NT2/D1 (cell line): ENCODE data around the gene TOLLIP.

Experiments used
- DNase-seq: peaks from one replicate; pipeline ENCODE4 v3.0.0-alpha.2; 2011; ENCODE audit warnings: low read depth, low spot score
- H3K27me3 ChIP-seq: 2 replicates; pipeline ENCODE4 v1.6.0; 2011; ENCODE audit warnings: mild to moderate bottlenecking; ENCODE audit not compliant: insufficient read length, insufficient read depth
- H3K36me3 ChIP-seq: 2 replicates; pipeline ENCODE4 v1.6.1; 2011; ENCODE audit warnings: mild to moderate bottlenecking, low read length, mixed read lengths; ENCODE audit not compliant: insufficient read depth, insufficient read length
- H3K4me1 ChIP-seq: 2 replicates; pipeline ENCODE4 v1.5.1; 2011; ENCODE audit not compliant: insufficient read depth, insufficient read length
- H3K4me3 ChIP-seq: 2 replicates; pipeline ENCODE4 v1.5.1; 2011; ENCODE audit warnings: low read depth; ENCODE audit not compliant: insufficient read length
- H3K9ac ChIP-seq: 2 replicates; pipeline ENCODE4 v1.6.0; 2011; ENCODE audit warnings: low read depth; ENCODE audit not compliant: insufficient read length
- H3K9me3 ChIP-seq: 2 replicates; pipeline ENCODE4 v1.5.1; 2011; ENCODE audit warnings: mild to moderate bottlenecking, low read length; ENCODE audit not compliant: insufficient read depth
- SUZ12 ChIP-seq: IDR thresholded peaks from 2 replicates; pipeline ENCODE4 v1.6.1; 2011; ENCODE audit not compliant: insufficient read length, insufficient read depth; ENCODE audit errors: extremely low read depth
- YY1 ChIP-seq: IDR thresholded peaks from 2 replicates; pipeline ENCODE4 v1.6.1; 2011; ENCODE audit not compliant: insufficient read length, insufficient read depth
- ZNF274 ChIP-seq: IDR thresholded peaks from 2 replicates; pipeline ENCODE4 v1.6.1; 2011; ENCODE audit warnings: mild to moderate bottlenecking, low read depth, low read length

The TOLLIP gene

DNA sequence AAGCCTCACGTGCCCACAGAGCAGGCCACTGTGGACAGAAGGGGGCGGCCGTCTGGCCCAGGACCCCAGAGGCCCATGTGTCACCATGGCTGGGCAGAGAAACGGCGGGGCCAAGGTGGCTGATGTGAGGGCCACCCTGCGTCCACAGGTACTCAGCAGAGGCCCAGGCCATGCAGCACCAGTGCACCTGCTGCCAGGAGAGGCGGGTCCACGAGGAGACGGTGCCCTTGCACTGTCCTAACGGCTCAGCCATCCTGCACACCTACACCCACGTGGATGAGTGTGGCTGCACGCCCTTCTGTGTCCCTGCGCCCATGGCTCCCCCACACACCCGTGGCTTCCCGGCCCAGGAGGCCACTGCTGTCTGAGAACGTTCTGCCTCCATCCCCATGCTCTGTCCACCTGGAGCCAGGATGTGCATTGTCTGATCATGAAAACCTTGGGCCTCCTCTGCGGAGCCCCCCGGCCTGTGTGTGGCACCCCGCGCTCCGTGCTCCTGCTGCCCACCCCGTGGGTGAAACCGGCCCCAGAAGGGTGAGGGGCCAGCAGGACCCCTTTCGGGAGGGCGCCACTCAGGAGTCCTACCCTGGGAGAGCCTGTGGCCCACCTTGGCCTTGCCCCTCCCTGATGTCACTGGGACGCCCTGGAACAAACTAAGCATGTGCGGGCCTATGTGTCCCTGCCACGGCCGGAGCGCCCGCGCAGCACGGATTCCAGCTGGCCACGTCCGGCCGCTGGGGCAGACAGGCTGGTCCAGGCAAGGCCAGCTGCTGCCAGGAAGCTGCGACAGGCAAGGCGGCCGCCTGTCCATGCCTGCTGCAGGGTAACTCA is 48.0 kb downstream of the TOLLIP start:
- no peaks in the 10 kb centered on the region for H3K27me3 ChIP-seq
- peak overlapping the region; percentile 79 for H3K9ac ChIP-seq
- no peak for DNase-seq
- no peaks in the 10 kb centered on the region for H3K36me3 ChIP-seq
- peaks cover 28% of the 10 kb centered on the region for H3K4me1 ChIP-seq
- TF ChIP-seq YY1 (no peak), ZNF274 (no peak), SUZ12 (no peak)
- H3K4me3 ChIP-seq: peak overlapping the region; percentile 74
- H3K9me3 ChIP-seq: peaks cover 20% of the 10 kb centered on the region

DNA sequence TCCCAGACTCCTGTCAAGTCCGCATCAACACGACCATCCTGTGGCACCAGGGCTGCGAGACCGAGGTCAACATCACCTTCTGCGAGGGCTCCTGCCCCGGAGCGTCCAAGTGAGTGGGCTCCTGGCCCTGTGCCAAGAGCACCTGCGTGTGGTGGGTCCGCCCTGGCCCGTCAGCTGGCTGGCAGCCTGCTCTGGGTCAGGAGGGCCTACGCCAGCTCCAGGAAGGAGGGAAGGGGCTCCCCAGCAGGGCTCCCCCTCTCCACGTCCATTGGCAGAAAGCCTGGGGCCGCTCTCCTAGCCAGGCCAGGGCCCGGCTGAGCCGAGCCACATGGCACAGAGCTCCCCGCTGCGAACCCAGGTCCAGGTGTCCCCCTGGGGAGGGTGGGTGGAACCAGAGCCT is 48.8 kb downstream of the TOLLIP start:
- Histone ChIP-seq H3K4me1 (peaks cover 31% of the 10 kb centered on the region), H3K9me3 (peaks cover 11% of the 10 kb centered on the region), H3K36me3 (no peaks in the 10 kb centered on the region), H3K9ac (peak overlapping the region; percentile 16), H3K27me3 (no peaks in the 10 kb centered on the region), H3K4me3 (no peak overlapping the region)
- TF ChIP-seq YY1 (no peak), SUZ12 (no peak), ZNF274 (no peak)
- no peak for DNase-seq

DNA sequence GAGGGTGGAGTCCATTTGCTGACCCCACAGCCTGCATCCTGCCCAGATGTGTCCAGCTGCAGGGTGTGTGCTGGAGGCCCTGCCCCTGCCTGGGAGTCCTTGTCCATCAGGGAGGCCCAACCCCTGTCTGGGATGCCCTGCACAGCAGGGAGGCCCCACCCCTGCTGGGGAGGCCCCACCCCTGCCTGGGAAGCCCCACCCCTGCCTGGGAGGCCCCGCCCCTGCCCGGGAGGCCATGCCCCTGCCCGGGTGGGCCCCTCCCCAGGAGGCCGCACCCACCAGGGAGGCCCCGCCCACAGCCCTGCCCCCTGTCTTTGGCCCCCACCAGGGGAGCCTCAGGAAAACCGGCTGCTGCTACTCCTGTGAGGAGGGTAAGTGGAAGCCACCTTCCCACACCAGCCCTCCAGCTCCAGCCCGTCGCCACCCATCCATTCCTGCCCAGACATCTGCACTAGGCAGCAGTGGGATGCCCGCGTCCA is 49.4 kb downstream of the TOLLIP start:
- Histone ChIP-seq H3K27me3 (no peaks in the 10 kb centered on the region), H3K9ac (peak overlapping the region; percentile 16), H3K9me3 (peaks cover 6% of the 10 kb centered on the region), H3K36me3 (no peaks in the 10 kb centered on the region), H3K4me1 (peaks cover 31% of the 10 kb centered on the region), H3K4me3 (no peak overlapping the region)
- no peak for DNase-seq
- TF ChIP-seq ZNF274: no peak
- TF ChIP-seq YY1: no peak
- TF ChIP-seq SUZ12: no peak

DNA sequence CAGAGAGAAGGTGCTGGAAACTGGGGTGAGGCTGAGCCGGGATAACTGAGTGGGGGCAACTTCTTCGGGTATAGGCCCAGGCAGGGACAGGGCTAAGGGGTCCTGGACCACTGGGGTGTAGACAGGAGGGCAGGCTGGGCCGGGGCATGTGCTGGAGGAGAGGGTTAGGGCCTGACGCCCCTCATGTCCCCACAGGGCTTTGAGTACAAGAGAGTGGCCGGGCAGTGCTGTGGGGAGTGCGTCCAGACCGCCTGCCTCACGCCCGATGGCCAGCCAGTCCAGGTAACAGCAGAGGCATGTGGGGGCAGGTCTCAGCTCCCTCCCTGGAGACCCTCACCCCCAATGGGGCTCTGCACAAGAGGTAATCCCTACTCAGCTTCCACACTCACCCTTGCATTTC is 49.9 kb downstream of the TOLLIP start:
- Histone ChIP-seq H3K9me3 (0 out of 2 replicates have a peak, but pooled peaks cover under 1% of the 10 kb centered on the region), H3K4me1 (peaks cover 31% of the 10 kb centered on the region), H3K27me3 (no peaks in the 10 kb centered on the region), H3K36me3 (no peaks in the 10 kb centered on the region), H3K4me3 (no peak overlapping the region), H3K9ac (no peak overlapping the region)
- TF ChIP-seq ZNF274 (no peak), SUZ12 (no peak), YY1 (no peak)
- no peak for DNase-seq

DNA sequence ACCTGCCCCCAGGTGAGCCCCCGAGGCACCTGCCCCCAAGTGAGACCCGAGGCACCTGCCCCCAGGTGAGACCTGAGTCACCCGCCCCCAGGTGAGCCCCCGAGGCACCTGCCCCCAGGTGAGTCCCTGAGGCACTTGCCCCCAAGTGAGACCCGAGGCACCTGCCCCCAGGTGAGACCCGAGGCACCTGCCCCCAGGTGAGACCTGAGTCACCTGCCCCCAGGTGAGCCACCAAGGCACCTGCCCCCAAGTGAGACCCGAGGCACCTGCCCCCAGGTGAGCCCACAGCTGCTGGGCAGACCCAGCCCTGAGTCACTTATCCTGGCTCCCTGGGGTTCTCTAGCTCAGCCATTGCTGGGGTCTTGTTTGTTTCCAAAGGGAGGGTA is 50.4 kb downstream of the TOLLIP start:
- TF ChIP-seq ZNF274 (no peak), YY1 (no peak), SUZ12 (no peak)
- Histone ChIP-seq H3K4me1 (peaks cover 31% of the 10 kb centered on the region), H3K4me3 (no peak overlapping the region), H3K27me3 (no peaks in the 10 kb centered on the region), H3K9ac (no peak overlapping the region), H3K9me3 (no peaks in the 10 kb centered on the region), H3K36me3 (no peaks in the 10 kb centered on the region)
- DNase-seq: no peak

DNA sequence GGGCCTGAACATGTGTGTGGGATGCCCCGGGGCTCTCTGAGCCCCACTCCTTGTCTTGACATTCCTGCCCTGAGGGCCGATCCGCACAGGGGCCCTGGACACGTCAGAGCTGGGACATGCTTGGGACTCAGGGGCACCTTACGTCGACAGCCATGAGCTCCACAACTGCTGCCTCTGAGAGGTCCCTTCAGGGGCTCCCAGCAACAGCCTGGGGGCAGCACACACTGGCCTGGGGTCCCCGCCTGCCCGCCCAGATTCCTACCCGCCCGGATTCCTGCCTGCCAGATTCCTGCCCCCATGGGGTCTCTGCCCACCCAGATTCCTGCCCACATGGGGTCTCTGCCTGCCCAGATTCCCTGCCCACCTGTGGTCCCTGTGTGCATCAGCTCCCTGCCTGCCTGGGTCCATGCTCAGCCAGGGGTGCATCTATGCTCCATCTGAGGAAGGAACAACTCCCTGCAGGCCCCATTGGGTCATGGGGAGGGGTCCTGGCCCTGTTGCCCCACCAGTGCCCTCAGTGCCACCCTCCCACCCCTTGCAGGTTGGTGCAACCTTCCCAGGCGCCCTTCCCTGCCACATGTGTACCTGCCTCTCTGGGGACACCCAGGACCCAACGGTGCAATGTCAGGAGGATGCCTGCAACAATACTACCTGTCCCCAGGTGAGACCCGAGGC is 50.9 kb downstream of the TOLLIP start:
- Histone ChIP-seq H3K4me3 (no peak overlapping the region), H3K36me3 (no peaks in the 10 kb centered on the region), H3K27me3 (no peaks in the 10 kb centered on the region), H3K4me1 (peaks cover 31% of the 10 kb centered on the region), H3K9ac (peak overlapping the region; percentile 21), H3K9me3 (no peaks in the 10 kb centered on the region)
- no peak for DNase-seq
- TF ChIP-seq YY1: no peak
- no peak for TF ChIP-seq ZNF274

DNA sequence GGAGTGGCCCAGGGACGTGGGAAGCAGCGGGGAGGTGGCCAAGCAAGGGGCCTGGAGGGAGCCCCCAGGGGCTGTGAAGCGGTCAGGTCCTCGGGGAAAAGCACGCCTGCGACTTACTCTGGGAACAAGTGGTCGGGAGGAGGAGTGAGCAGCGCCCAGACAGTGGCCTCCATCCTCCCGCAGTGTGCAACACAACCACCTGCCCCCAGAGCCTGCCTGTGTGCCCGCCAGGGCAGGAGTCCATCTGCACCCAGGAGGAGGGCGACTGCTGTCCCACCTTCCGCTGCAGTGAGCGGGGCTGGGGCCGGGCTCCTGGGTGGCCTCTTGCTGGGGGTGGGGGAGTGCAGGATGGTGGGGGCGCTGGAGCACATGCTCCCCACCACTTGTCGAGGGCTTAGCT is 51.5 kb downstream of the TOLLIP start:
- Histone ChIP-seq H3K9ac (no peak overlapping the region), H3K36me3 (no peaks in the 10 kb centered on the region)

More for the DNA sequence above, 51.5 kb downstream of the TOLLIP start:
- Histone ChIP-seq H3K4me3 (no peak overlapping the region), H3K27me3 (no peaks in the 10 kb centered on the region), H3K4me1 (peaks cover 31% of the 10 kb centered on the region), H3K9me3 (no peaks in the 10 kb centered on the region)
- no peak for DNase-seq
- TF ChIP-seq ZNF274: no peak
- no peak for TF ChIP-seq SUZ12
- TF ChIP-seq YY1: no peak
